WERI-Rb-1 (cell line): ENCODE measurements around the gene TRIP12.

ENCODE experiments used
- DNase-seq: peaks from one replicate; pipeline ENCODE4 v3.0.0-alpha.2; 2020
- H3K27ac ChIP-seq: fragments of 250-450 bp; sonication (Bioruptor Pico); 2 replicates; pipeline ENCODE4 v1.5.1; 2020; ENCODE audit warnings: mild to moderate bottlenecking, moderate library complexity
- H3K27me3 ChIP-seq: fragments of 250-450 bp; sonication (Bioruptor Pico); 2 replicates; pipeline ENCODE4 v1.5.1; 2021; ENCODE audit warnings: mild to moderate bottlenecking, low read depth, moderate library complexity; ENCODE audit not compliant: insufficient read depth, severe bottlenecking
- H3K36me3 ChIP-seq: fragments of 250-450 bp; sonication (Bioruptor Pico); 2 replicates; pipeline ENCODE4 v1.5.1; 2020; ENCODE audit warnings: mild to moderate bottlenecking, moderate library complexity
- H3K4me3 ChIP-seq: 2 replicates; pipeline ENCODE4 v1.5.1; 2011; ENCODE audit warnings: low read depth, mild to moderate bottlenecking, control low read depth, low read length
- H3K9me3 ChIP-seq: fragments of 250-450 bp; sonication (Bioruptor Pico); 2 replicates; pipeline ENCODE4 v1.5.1; 2021; ENCODE audit warnings: mild to moderate bottlenecking, moderate library complexity; ENCODE audit not compliant: severe bottlenecking
- TF ChIP-seq, protein P1 (sequence below): IDR thresholded peaks from 2 replicates; pipeline ENCODE4 v1.5.1; 2011; ENCODE audit warnings: low read depth, mild to moderate bottlenecking, control low read depth, inconsistent platforms, low read length

The TRIP12 gene

DNA sequence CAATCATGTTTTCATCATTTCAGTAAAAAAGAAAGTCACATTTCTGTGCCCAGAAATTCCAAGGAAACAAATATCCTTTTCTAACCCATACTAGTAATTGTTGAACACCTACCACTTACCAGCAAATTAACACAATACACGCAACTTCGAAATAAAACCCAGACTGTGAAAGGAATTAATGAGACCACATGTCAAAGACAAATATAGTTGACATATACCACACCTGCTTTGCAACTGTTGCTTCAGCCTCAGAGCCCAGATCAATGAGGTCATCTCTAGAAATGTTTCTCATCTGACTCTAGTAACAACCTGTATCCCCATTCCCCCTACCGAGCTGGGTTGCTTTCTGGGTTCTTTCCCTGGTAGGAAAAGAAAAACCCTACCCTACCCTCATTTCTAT, 52.6 kb downstream of the TRIP12 start:
- no peaks in the 10 kb centered on the region for H3K27me3 ChIP-seq

GRCh38 chr2:229868794-229869193, 53.0 kb downstream of the TRIP12 start:
- Histone ChIP-seq H3K36me3 (peaks cover 6% of the 10 kb centered on the region), H3K9me3 (no peaks in the 10 kb centered on the region), H3K27ac (no peak overlapping the region), H3K27me3 (no peaks in the 10 kb centered on the region), H3K4me3 (no peak overlapping the region)
- TF ChIP-seq, protein P1, sequence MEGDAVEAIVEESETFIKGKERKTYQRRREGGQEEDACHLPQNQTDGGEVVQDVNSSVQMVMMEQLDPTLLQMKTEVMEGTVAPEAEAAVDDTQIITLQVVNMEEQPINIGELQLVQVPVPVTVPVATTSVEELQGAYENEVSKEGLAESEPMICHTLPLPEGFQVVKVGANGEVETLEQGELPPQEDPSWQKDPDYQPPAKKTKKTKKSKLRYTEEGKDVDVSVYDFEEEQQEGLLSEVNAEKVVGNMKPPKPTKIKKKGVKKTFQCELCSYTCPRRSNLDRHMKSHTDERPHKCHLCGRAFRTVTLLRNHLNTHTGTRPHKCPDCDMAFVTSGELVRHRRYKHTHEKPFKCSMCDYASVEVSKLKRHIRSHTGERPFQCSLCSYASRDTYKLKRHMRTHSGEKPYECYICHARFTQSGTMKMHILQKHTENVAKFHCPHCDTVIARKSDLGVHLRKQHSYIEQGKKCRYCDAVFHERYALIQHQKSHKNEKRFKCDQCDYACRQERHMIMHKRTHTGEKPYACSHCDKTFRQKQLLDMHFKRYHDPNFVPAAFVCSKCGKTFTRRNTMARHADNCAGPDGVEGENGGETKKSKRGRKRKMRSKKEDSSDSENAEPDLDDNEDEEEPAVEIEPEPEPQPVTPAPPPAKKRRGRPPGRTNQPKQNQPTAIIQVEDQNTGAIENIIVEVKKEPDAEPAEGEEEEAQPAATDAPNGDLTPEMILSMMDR = no peak
- DNase-seq = no peak

More for the DNA sequence above, 52.6 kb downstream of the TRIP12 start:
- Histone ChIP-seq H3K9me3 (no peaks in the 10 kb centered on the region), H3K36me3 (peaks cover 6% of the 10 kb centered on the region), H3K27ac (no peak overlapping the region), H3K4me3 (no peak overlapping the region)
- TF ChIP-seq, protein P1 = no peak
- DNase-seq = no peak

GRCh38 chr2:229865033-229865432, 56.8 kb downstream of the TRIP12 start:
- Histone ChIP-seq H3K36me3 (peaks cover 2% of the 10 kb centered on the region; the same call in 1 of the 2 replicates), H3K27me3 (no peaks in the 10 kb centered on the region), H3K4me3 (no peak overlapping the region), H3K9me3 (no peaks in the 10 kb centered on the region), H3K27ac (no peak overlapping the region)
- TF ChIP-seq, protein P1 = no peak
- DNase-seq = no peak

DNA sequence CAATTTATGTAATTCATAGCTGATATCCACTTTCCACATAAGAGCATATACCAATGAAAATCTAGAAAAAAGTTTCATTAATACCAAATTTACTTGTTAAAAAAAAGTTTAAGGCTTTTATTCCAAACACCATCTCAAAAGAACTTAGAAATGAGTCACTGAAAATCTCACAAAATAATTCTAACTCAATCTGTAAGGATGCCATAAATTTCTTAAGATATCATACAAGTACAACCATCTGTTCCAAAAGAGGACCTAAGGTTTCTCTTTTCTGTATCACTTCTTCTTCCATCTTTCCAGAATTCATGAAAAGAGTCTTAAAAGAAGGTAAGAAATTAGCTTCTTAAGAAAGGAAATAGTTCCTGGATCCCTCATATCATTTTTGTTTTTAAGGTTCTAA, 60.4 kb downstream of the TRIP12 start:
- peaks cover 21% of the 10 kb centered on the region for H3K36me3 ChIP-seq
- H3K4me3 ChIP-seq = no peak overlapping the region
- no peak overlapping the region for H3K27ac ChIP-seq
- H3K27me3 ChIP-seq = no peaks in the 10 kb centered on the region
- TF ChIP-seq, protein P1 = no peak
- DNase-seq = no peak
- H3K9me3 ChIP-seq = no peaks in the 10 kb centered on the region

DNA sequence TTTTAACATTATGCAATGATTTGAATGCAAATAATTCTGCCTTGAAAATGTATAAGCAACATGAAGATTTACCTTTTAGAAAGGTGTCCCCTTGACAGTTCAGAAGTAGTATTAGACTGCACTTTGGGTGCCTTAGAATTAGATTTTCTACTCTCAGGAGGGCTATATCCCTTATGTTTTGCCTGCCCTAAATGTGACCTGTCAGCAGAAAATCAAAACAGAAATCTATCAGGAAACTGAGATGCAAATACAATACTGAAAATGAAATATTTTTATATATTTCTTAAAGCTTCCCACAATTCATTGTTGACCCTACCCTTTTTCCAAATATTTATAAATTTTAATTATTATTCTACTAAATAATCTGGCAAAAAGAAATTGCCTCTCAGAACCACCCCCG, 61.5 kb downstream of the TRIP12 start:
- TF ChIP-seq, protein P1 = no peak
- Histone ChIP-seq H3K4me3 (no peak overlapping the region), H3K27me3 (no peaks in the 10 kb centered on the region), H3K36me3 (peaks cover 26% of the 10 kb centered on the region), H3K27ac (no peak overlapping the region), H3K9me3 (no peaks in the 10 kb centered on the region)
- no peak for DNase-seq

DNA sequence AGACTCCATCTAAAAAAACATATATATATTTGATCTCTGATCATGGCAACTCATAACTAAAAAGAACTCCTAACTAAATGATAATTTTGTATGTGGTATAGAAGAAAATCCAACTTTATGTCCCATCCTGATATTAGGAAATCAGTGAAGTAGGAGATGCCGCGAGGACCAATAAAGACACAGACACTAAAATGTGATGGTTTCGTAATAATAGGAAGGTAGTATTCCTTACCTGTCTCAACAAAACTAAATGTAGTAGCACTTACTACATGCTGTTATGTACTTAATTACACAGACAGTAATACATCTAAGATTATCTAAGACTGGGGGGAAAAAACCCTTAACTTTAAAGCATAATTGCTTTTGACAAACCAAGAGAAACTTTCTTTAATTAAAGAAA, 63.5 kb downstream of the TRIP12 start:
- no peaks in the 10 kb centered on the region for H3K9me3 ChIP-seq

More for the DNA sequence above, 63.5 kb downstream of the TRIP12 start:
- H3K4me3 ChIP-seq = no peak overlapping the region
- H3K27ac ChIP-seq = no peak overlapping the region
- H3K36me3 ChIP-seq = peaks cover 35% of the 10 kb centered on the region
- no peaks in the 10 kb centered on the region for H3K27me3 ChIP-seq
- no peak for DNase-seq
- TF ChIP-seq, protein P1 = no peak
